ENCODE data around the gene LINGO3.

GRCh38 chr19:2296141-2296540 lies 11.8 kb downstream of the LINGO3 start:
- TF ChIP-seq POLR2AphosphoS5 (IDR thresholded peaks at IDR 0.05; ENCODE audit: borderline replicate concordance, low read depth, low read length) (no peak), FOXP2 (optimal IDR thresholded peaks at IDR 0.05; ENCODE audit: control extremely low read depth, extremely low read length, insufficient read depth) (no peak)
